Measurements from ENCODE around the gene CCDC66.
"Not testable (repeated sequence)": the region's sequence is repeated elsewhere in the genome, so short reads cannot be mapped to it uniquely, and the experiment has no call there.

CCDC66 gene

GRCh38 chr3:56556908-56557830 lies at the start of gene CCDC66:
TSS of gene CCDC66 (plus strand) at chr3:56557175. CDS start at chr3:56557243, 68 bp downstream.
- peak; percentile 92 for DNase-seq

DNA sequence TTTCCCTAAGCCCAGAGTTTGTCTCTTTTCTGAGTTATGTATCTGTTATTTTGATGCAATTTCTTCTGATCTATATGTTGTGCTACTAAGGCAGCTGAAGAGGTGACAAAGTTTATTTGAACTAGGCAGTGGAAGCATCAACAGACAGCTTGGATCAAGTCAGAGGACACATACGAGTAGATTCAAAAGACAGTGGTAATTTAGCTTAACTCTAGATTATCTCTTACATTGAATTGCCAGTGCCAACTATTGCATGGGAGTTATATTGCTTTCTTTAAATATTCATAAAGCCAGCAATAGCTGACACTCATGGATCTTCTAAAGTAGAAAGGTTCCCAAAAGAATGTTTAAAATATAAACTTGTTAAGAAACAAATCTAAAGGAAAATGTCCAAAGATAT lies 37.3 kb upstream of the CCDC66 start:
- DNase-seq: no peak

- DNase-seq: no peak
These were observed 34.6 kb upstream of the CCDC66 start for GRCh38 chr3:56522374-56522773.

DNA sequence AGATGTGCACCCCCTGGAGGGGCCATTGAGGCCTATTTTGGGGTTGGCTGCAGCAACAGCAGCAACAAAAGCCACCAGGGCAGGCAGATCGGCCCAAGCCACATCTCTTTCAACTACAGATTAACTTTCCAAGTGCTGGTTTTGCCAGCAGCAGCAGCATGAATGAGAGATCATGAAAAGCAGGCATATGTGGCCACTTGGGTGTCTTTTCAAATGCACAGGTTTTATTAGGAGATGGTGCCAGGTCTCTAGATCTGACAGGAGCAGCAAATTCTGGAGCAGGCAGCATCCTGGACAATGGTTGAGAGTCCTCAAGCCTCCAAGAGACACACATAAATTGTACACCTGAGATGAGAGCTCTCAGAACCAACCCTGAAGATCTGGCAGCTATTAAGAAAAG lies 31.7 kb upstream of the CCDC66 start:
- DNase-seq: no peak

DNA sequence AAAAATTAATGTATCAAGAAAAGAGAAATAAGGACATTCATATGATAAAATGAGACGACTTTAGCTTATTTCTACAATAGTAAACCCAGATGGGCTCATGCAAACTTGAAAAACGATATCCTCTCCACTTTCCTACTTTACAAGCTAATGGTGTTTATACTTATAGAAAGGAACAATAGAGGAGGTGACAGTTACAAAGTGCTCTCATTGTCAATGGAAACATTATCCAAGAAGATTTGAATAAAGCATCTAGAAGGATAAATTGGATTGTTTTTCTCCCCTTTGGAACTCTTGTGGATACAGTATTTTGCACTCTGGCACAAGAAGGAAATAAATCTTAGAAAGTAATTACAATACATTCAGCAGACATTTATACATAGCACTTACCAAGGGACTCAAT lies 20.2 kb upstream of the CCDC66 start:
- no peak for DNase-seq

GRCh38 chr3:56547486-56547885 lies 9.5 kb upstream of the CCDC66 start:
- DNase-seq: no peak

DNA sequence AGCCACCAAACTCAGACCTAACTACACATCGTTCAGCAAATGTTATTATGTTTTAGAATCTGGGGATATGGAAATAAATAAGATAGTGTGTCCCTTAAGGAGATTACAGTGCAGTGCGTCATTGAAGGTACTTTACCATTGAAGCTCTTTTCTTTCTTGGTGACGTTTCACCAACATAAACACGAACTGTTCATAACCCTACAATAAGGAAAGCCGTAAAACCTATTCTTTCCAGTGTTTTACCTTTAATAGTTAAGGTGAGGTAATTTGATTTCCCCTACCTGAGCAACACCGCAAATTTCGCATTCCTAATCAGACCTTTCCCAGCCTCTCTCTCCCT lies 826 bp downstream of the CCDC66 start:
- no peak for DNase-seq

- DNase-seq: no peak
These were observed 16.5 kb downstream of the CCDC66 start for GRCh38 chr3:56573501-56573900.

DNA sequence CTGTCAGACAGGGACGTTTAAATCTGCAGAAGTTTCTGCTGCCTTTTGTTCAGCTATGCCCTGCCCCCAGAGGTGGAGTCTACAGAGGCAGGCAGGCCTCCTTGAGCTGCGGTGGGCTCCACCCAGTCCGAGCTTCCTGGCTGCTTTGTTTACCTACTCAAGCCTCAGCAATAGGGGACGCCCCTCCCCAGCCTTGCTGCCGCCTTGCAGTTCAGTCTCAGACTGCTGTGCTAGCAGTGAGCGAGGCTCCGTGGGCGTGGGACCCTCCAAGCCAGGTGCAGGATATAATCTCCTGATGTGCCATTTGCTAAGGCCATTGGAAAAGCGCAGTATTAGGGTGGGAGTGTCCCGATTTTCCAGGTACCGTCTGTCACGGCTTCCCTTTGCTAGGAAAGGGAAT lies 25.0 kb downstream of the CCDC66 start:
- not testable (repeated sequence) for DNase-seq

DNA sequence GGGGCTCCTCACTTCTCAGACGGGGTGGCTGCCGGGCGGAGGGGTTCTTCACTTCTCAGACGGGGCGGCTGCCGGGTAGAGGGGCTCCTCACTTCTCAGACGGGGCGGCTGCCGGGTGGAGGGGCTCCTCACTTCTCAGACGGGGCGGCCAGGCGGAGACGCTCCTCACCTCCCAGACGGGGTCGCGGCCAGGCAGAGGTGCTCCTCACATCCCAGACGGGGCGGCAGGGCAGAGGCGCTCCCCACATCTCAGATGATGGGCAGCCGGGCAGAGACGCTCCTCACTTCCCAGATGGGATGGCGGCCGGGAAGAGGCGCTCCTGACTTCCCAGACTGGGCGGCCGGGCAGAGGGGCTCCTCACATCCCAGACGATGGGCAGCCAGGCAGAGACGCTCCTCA lies 27.3 kb downstream of the CCDC66 start:
- DNase-seq: not testable (repeated sequence)

GRCh38 chr3:56590814-56591213 lies 33.8 kb downstream of the CCDC66 start:
- no peak for DNase-seq

DNA sequence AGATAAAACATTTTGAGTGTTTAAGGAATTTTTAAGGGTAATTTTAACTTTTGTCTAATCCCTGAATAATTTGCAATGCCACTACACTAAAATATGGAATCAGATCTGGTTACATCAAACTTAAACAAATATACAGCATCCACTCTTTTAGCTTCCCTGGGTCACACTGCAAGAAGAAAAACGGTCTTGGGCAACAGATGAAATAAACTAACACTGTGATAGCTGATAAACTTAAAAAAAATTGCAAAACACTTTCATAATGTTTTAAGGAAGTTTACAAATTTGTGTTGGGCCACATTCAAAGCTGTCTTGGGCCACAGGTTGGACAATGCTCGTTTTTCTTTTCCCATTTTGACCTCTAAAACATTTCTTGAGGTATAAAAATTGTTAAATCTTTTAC lies 34.3 kb downstream of the CCDC66 start:
- no peak for DNase-seq

DNA sequence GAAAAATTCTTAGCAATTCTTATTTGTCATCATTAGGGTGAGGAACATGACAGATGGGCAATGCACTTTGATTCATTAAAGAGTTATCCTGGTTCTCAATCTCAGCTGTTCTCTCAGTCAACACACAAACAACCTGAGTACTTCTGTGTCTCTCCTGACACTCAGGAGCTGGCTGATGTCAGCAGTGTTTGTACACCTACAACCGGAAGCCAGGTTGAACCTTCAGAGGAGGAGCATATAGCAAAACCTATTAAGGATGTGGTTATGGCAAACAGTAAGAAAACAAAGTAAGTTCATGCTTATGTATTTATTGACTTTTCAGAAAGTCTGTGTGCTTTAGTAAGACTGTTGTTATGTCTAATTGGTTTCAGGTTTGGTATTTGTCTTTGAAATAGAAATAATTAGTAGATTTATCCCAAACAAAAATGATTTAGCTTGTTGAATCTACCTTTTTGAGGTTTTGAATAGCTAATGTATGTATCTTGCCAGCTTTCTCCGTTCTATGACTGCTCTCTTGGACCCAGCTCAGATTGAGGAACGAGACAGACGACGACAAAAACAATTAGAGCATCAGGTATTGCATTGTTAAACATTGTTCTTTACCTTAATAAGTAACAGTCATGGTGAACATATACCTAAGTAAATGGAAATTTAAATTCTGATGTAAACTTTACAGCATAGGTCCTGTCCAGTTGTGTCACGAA lies 36.6 kb downstream of the CCDC66 start:
- DNase-seq: peak; percentile 12

- DNase-seq: no peak
These were observed 39.2 kb downstream of the CCDC66 start for GRCh38 chr3:56595975-56596840.

GRCh38 chr3:56608479-56608878 lies 51.5 kb downstream of the CCDC66 start:
- DNase-seq: not testable (repeated sequence)

DNA sequence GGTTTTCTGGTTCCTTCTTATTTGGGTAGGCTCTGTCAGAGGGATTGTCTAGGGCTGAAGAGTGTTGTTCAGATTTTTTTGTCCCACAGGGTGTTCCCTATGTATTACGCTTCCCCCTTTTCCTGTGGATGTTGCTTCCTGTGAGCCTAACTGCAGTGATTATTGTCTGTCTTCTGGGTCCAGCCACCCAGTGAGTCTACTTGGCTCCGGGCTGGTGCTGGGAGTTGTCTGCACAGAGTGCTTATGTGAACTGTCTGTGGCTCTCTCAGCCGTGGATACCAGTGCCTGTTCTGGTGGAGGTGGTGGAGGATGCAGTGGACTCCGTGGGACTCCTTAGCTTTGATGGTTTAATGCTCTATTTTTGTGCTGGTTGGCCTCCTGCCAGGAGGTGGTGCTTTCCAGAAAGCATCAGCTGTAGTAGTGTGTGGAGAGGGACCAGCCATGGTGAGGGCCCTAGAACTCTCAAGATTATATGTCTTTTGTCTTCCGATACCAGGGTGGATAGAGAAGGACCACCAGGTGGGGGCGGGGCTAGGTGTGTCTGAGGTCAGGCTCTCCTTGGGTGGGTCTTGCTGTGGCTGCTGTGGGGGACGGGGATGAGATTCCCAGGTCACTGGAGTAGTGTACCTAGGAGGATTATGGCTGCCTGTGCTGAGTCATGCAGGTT lies 53.8 kb downstream of the CCDC66 start:
- DNase-seq: no peak

DNA sequence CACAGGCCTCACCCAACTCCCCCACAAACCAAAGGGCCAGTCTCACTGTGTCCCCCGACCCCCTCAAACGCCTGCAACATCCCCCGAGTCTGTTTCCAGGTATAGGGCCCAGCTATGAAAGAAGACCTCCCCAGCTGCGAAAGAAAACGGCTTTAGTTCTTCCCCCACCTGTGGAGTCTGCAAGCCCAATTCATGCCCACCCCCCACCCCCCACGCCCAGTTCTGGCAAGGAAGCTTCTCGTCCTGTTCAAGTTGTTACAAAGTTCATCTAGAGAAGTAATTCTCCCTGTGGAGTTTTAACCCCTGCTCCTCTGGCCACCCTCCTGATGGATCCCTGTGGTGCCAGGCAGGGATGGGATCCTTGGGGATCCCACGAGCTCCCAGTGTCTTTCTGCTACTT lies 54.4 kb downstream of the CCDC66 start:
- DNase-seq: no peak

- DNase-seq: no peak
These were observed 55.2 kb downstream of the CCDC66 start for GRCh38 chr3:56612146-56612545.

DNA sequence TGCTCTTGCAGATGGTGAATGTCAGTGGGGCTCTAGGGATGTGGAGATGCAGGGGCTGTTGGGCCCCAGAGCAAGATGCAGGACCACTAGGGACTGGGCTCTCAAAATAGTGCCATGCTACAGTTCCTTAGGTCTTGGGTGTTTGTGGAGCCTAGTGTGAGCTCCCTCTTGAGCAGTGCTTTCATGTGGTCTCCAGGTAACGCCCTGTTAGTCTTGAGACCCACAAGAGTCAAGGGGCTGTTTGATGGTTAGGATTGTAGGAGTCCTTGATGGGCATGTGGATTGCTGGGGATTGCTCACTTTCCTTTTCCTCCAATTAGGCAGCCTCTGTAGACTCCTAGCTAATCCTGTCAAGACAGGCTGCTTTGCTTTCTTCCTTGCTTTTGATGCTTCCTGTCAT lies 56.0 kb downstream of the CCDC66 start:
- DNase-seq: no peak

DNA sequence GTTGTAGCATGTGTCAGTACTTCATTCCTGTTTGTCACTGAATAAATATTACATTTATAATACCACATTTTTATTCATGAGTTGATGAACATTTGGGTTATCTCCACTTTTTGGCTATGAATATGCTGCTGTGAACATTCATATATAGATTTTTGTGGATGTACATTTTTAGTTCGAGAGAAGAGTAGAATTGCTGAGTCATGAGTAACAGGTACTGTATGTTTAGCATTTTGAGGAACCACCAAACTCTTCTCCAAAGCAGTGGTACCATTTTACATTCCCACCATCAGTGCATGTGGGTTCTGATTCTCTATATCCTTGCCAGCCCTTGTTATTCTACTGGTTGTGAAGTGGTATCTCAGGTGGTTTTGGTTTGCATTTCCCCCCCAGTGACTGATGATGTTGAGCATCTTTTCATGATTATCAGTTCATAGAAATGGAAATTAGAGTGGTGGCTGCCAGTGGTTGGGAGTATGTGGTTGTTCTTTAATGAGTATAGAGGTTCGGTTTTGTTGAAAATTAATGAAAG lies 59.6 kb downstream of the CCDC66 start:
- DNase-seq: no peak

- no peak for DNase-seq
These were observed 63.4 kb downstream of the CCDC66 start for GRCh38 chr3:56620371-56620770.

- DNase-seq: no peak
These were observed 64.7 kb downstream of the CCDC66 start for GRCh38 chr3:56621681-56622080.

- no peak for DNase-seq
These were observed 65.4 kb downstream of the CCDC66 start for GRCh38 chr3:56622381-56622780.
